ENCODE measurements around the gene NADK2.
A peak's percentile ranks its signal among the peaks of the same experiment; 100 is the strongest.

NADK2 gene

DNA sequence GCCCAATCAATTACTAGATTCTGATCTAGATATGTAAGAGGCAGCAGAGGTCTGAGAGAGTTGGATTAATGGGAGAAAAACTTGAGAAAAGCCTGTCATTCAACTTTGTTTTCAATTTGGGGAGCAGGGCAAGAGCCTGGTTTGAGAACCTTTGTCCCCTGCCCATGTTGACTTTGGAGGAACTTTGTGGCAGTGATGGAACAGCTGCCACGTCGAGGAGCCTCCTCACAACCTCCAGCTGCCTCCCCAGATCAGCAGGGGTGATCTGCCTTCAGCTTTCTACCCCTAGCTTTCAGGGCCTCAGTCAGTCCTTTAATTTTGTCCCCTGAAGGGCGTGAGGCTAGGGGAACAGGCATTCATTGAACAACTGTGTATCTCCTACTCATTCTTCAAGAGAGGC lies 81.1 kb downstream of the NADK2 start:
- no peak for DNase-seq

DNA sequence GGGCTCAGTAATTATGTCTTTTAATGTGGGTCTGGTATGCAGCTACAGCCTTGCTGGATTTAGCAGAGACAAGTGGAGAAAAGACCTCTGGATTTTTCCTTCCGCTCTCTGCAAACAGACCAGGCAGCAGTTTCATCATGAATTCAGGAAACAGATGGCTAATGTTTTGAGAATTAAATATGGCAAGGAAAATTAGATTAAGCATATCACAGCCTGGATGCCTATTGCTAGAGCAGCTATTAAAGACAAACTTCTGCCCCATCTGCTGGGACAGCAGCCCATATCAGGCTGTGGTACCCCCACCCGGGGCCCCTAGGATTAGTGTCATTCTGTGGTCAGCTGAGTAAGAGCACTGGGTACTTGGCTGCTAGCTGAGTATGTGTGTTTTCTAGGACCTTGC lies 83.6 kb downstream of the NADK2 start:
- DNase-seq = no peak

DNA sequence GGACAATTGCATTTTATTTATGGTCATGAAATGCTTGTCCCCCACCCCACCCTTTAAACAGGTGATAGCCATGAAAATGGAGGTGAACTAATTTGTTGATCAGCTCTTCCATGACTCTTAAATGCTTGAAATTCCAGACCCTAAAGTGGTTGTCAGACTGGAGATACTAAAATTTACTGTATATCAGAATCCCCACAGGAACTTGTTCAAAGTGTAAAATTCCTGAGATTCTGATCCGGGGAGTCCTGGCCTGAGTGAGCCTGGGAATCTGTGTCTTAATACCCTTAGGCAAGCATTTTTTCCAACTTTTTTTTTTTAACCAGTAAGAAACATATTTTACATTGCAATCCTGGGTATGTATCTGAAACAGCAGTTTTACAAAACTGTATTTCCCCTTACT lies 85.1 kb downstream of the NADK2 start:
- no peak for DNase-seq

DNA sequence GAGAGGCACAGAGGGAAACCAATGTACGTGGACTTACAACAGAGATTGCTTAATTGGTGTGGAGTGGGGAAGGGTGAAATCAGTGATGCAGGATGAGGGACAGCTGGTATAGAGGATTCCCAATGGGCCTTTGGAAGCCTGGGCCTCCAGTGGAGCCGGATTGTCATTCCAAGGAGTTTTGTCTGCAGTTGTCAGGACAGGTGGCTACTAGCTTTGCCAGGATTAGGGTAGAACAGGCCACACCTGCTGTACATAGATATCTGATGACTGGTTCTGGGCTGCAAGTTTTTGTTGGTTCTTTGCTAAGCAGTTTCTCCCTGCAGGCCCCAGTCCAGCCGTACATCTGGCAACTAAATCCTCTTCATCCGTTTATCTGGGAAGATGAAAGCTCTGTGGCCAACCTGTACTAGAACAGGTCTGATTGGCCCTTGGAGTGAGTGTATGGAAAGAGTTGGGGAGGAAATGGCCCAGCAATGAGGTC lies 85.6 kb downstream of the NADK2 start:
- DNase-seq = no peak

DNA sequence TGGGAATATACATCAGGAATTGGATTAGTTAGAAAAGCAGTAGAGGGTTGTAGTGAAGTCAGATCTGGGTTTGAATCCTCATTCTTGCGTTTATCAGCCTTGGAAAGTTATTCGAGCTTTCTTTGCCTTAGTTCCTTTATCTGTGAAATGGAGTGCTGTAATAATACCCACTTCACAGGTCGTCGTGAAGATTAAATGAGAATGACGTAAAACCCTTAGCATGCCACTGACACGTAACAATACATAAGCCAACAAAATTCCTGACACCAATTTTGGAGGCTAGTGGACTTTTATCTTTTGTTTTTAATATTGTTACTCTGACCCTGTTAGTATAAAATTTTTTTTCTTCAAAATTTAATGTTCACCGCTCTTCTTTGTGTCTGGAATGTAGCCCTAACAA lies 86.4 kb downstream of the NADK2 start:
- no peak for DNase-seq

DNA sequence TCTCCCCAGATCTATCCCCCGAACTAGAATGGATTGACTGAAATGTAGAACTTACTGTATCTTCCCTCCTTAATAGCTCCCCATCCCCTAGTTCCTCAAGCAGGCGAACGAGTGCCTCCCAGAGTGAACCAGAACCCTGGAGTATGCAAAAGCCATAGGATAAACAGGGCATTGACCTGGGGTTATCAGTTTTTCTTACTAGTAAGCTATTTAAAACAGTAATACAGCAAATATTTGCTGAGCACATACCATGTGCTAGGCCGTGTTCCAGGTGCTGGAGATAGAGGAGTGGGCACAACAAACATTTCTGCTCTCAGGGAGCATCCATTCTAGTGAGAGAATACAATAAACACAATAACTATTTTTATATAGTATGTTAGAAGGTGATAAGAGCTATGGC lies 88.0 kb downstream of the NADK2 start:
- DNase-seq = no peak

DNA sequence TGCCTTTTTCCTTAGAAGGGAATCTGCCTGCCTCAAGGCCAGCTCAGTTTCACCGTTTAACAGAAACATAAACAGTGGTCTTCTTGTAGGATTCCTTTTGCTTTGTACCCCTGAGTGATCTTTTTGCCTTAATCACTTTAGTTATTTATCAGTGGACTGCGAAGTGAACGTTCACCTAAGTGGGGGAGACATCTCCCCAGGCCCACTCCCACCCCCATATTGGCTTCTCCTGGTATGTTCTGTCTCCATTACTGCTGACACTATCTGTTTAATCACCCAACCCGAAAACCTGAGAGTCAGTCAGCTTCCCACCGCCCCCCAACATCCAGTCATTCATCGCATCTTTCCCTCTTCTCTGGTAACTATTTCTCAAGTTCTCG lies 88.4 kb downstream of the NADK2 start:
- no peak for DNase-seq

DNA sequence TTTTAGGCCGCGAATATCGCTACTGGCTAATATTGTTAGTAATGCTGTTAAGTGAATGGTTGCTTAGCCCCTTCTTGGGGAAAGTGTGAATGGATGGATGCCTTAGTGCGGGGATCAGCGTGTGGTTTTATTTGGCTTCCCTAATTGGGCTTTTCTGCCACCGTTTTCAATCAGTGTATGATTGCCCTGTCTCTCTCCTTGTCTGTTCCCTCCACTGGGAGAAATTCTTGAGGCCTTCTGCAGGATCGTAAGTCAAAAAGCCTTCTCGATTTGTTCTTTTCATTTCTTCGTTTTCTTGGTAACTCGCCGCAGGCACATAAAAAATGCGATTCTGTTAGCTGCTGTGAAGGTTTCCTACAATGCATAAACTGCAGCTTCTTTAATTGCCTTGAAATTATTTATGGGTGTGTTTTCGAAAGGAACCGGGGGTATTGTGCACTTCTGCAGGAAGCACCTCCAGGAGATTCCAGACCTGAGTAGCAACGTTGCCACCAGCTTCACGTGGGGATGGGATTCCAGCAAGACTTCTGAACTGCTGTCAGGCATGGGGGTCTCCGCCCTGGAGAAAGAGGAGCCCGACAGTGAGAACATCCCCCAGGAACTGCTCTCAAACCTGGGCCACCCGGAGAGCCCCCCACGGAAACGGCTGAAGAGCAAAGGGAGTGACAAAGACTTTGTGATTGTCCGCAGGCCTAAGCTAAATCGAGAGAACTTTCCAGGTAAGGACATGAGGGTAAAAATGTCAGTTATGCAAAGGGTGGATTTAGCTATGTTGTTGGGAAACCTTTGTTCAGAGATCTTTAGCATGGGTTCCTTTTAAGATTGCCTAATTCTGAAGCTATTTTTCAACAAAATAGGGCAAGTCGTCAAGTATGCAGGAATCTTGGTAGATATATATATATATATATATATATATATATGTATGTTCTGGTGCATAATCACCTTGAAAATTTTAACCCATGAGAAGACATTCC lies 89.1 kb downstream of the NADK2 start:
- no peak for DNase-seq

DNA sequence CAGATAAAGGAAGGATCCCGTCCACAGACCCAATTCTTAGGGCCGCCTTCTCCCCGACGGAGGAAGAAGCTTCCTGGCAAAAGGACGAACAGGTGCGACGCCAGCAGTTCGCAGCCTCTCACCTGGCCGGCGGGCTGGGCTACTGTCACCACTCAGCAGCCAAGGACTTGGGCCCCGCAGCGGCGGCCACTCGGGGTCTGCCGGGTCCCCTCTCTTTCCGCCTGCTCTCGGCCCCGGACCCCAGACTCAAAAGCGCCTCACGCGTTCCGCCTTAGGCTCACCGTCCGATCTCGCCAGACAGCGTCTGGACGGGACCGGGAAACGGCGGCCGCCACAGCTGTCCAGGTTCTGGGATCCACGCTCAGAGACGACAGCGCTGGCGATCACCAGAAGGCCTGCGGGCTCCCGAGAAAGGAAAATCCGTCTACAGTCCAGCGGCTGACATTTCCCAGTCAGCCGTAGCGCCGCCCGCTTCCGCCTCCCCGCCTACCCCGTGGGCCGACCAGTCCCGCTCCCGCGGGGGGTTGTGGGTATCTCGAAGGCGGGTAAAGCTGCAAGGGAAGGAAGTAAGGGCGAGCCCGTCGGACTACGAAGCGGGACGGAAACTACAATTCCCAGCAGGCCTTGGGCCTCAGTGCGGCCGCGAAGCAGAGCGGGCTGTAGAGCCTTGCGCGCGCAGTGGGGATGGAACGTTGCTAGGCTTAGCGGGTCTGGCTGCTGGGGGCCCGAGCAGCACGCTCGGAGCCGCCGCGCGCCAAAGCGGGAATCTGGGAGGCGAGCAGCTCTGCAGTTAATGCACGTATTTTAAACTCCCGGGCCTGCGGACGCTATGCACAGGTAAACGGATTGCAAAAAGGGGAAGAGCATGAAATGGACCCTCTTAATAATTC lies 90.0 kb downstream of the NADK2 start, which contains the start of the genes LMBRD2 and SKP2:
Gene LMBRD2 (minus strand): TSS at position 454 of the 890 bp plus-strand sequence. CDS start 8,538 bp downstream, outside the sequence.
Gene SKP2 (plus strand): TSS at position 678 of the 890 bp plus-strand sequence. CDS start 152 bp downstream, at position 830.
- DNase-seq = peak; percentile 91

DNA sequence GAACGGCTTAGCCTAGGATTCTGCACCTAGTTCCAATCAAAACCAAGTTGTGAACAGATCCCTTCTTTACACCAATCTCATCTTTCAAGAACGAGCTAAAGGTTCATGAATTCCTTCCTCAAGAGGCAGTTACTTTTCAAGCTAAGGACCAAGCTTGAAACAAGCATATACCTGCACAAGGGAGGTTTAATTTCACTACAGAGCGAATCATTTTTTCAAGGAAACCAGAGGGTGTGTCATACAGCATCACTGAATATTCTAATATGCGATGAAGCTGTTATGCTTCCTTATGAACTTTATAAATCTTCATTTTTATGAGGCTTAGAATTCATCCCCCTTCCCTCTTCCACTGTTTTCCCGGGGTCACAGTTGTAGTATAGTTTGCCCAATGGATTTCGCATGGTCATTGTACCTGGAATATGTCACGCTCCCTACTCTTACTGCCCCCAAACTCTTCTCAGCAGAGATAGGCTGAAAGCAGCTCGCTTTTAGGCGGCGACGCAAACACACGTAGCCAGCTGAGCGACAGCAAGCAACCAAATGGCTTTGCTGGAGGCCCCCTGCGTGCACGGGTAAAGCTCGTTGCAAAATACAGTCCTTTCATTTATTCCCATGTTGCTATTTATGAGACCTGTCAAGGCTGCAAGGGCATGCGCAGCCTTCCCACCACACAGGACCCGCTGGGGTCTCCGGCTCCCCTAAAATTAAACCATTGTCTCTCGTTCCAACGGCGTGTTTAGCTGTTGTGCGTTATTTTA lies 90.9 kb downstream of the NADK2 start:
- DNase-seq = peak; percentile 12

DNA sequence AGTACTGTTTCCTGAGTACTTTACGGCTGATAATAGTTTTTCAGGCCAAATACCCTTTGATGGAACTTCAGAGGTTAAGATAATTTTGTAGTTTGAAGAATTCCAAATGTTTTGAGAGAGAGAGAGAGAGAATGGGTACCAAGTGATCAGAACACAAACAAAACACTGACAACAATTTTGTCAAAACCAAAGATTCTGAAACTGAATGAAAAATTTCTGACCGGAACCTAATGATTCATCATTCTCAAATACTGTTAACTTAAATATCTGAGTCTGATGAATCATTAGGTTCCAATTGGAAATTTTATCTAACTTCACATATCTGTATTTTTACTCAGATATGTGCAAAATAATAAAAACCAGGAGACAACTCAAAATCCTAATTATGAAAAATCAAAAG lies 94.0 kb downstream of the NADK2 start:
- DNase-seq = no peak

DNA sequence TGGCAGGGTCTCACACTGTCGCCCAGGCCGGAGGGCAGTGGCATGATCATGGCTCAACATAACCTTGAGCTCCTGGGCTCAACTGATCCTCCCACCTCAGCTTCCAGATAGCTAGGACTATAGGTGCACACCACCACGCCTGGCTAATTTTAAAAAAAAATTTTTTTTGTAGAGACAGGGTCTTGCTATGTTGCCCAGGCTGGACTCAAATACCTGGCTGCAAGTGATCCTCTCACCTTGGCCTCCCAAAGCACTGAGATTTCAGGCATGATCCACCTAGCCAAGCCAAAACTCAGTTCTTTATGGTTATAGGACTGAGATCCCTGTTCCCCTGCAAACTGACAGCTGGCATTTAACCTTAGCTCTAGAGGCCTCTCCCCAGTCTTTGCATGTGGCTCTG lies 95.3 kb downstream of the NADK2 start:
- DNase-seq = no peak

DNA sequence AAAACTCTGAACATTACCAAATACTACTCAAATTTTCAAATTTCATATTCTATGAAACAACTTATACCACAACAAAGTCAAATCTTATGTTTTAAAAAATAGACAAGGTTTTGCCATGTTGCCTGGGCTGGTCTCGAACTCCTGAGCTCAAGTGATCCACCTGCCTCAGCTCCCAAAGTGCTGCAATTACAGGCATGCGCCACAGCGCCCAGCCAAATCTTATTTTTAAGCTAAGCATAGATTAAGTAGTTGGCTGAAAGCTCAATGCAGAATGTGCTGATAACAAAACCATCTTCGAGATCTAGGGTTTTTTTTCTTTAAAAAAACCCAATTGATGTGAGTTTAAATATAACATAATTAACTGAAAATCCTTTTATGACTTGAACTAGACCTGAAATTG lies 96.4 kb downstream of the NADK2 start:
- DNase-seq = no peak
